Measurements from ENCODE around the gene SLC35A5.

DNA sequence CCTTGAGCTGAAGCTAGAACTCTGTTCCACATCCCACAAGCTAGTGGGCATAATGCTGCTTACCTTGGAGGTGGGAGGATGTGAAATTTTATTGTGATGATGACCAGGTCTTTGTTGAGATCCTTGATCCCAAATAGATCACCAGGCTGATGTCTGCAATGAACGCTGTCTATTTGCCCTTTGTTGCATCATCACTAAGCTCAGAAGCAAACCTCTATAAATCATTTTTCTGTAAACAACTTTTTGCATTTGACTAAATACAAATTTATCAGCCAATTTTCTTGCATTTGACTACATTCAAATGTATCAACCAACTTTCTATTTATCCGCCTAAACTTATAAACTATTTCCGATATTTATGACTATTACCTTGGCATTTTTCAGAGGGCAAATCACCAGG is 69.4 kb downstream of the SLC35A5 start:
- TF ChIP-seq, protein P1, sequence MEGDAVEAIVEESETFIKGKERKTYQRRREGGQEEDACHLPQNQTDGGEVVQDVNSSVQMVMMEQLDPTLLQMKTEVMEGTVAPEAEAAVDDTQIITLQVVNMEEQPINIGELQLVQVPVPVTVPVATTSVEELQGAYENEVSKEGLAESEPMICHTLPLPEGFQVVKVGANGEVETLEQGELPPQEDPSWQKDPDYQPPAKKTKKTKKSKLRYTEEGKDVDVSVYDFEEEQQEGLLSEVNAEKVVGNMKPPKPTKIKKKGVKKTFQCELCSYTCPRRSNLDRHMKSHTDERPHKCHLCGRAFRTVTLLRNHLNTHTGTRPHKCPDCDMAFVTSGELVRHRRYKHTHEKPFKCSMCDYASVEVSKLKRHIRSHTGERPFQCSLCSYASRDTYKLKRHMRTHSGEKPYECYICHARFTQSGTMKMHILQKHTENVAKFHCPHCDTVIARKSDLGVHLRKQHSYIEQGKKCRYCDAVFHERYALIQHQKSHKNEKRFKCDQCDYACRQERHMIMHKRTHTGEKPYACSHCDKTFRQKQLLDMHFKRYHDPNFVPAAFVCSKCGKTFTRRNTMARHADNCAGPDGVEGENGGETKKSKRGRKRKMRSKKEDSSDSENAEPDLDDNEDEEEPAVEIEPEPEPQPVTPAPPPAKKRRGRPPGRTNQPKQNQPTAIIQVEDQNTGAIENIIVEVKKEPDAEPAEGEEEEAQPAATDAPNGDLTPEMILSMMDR (conservative IDR thresholded peaks at IDR 0.05): no peak
- no peak for TF ChIP-seq ZFX (IDR thresholded peaks at IDR 0.05)

All from C4-2B (cell line).